GM12878 (cell line): ENCODE results near the gene PAK5. TPM values are rescaled to one million over a fixed set of nuclear protein-coding genes. Genes with fewer than 3 reads are reported as not detected.

ENCODE experiments used
- ASH2L ChIP-seq: fragments of 300-600, 200-600 bp; sonication (generic); IDR thresholded peaks from 2 replicates; pipeline ENCODE4 v1.6.1; 2017; ENCODE audit warnings: low read depth, mild to moderate bottlenecking, borderline replicate concordance
- CBX5 ChIP-seq: sonication (generic); IDR thresholded peaks from 2 replicates; pipeline ENCODE4 v1.6.1; 2016; ENCODE audit warnings: low read depth, moderate library complexity, mild to moderate bottlenecking, inconsistent platforms
- GABPA ChIP-seq: IDR thresholded peaks from 2 replicates; pipeline ENCODE4 v1.6.1; 2014; ENCODE audit warnings: antibody characterized with exemption, low read depth, mild to moderate bottlenecking, inconsistent platforms
- GATAD2B ChIP-seq: fragments of 450-650 bp; conservative IDR thresholded peaks from 2 replicates; pipeline ENCODE4 v1.6.1; 2017; ENCODE audit warnings: low read depth, mild to moderate bottlenecking, moderate library complexity
- KDM1A ChIP-seq: fragments of 200-600 bp; sonication (generic); IDR thresholded peaks from 2 replicates; pipeline ENCODE4 v1.6.1; 2016; ENCODE audit warnings: borderline replicate concordance
- KLF5 ChIP-seq: fragments of 450-650 bp; IDR thresholded peaks from 2 replicates; pipeline ENCODE4 v1.6.1; 2014; ENCODE audit warnings: mild to moderate bottlenecking; ENCODE audit not compliant: partially characterized antibody
- MEF2A ChIP-seq: IDR thresholded peaks from 2 replicates; pipeline ENCODE4 v1.6.1; 2011; ENCODE audit warnings: low read depth, mild to moderate bottlenecking, low read length, moderate library complexity; ENCODE audit not compliant: insufficient read depth
- MTA3 ChIP-seq: IDR thresholded peaks from 2 replicates; pipeline ENCODE4 v1.6.1; 2012; ENCODE audit warnings: low read length, inconsistent platforms, borderline replicate concordance
- MXI1 ChIP-seq: fragments of 150-350 bp; IDR thresholded peaks from 2 replicates; pipeline ENCODE4 v1.6.1; 2011; ENCODE audit warnings: low read depth, mild to moderate bottlenecking, inconsistent platforms, low read length, improper control_type of control experiment
- MYB ChIP-seq: fragments of 150-350 bp; IDR thresholded peaks from 2 replicates; pipeline ENCODE4 v1.6.1; 2014; ENCODE audit warnings: mild to moderate bottlenecking, low read depth, low read length, borderline replicate concordance
- NR2C2 ChIP-seq: IDR thresholded peaks from 2 replicates; pipeline ENCODE4 v1.6.1; 2011; ENCODE audit warnings: borderline replicate concordance, low read depth; ENCODE audit not compliant: control insufficient read depth, insufficient read length
- POU2F2 ChIP-seq: IDR thresholded peaks from 3 replicates; pipeline ENCODE4 v1.6.1; 2011; ENCODE audit warnings: low read depth, mild to moderate bottlenecking, low read length, borderline replicate concordance
- RAD51 ChIP-seq: fragments of 450-650 bp; IDR thresholded peaks from 2 replicates; pipeline ENCODE4 v1.6.1; 2016; ENCODE audit warnings: moderate library complexity, mild to moderate bottlenecking, inconsistent platforms
- SP1 ChIP-seq: IDR thresholded peaks from one replicate; pipeline ENCODE4 v1.6.1; 2011; ENCODE audit warnings: low read depth, low read length
- SRF ChIP-seq, 2 experiments: IDR thresholded peaks; 2 replicates each; pipeline ENCODE4 v1.6.1; 2011; ENCODE audit warnings: low read depth in 2 of 2, low read length in 2 of 2, mild to moderate bottlenecking in 1 of 2, moderate library complexity in 1 of 2
- SUPT20H ChIP-seq: IDR thresholded peaks from 2 replicates; pipeline ENCODE4 v1.6.1; 2011; ENCODE audit warnings: low read depth, mild to moderate bottlenecking, low read length, moderate library complexity, borderline replicate concordance; ENCODE audit not compliant: control insufficient read depth
- TARDBP ChIP-seq: IDR thresholded peaks from 2 replicates; pipeline ENCODE4 v1.6.1; 2016; ENCODE audit warnings: borderline replicate concordance
- TCF7 ChIP-seq: IDR thresholded peaks from 2 replicates; pipeline ENCODE4 v1.6.1; 2014; ENCODE audit warnings: antibody characterized with exemption, borderline replicate concordance
- ZNF622 ChIP-seq: fragments of 450-650 bp; IDR thresholded peaks from 2 replicates; pipeline ENCODE4 v1.6.1; 2017; ENCODE audit warnings: mild to moderate bottlenecking, inconsistent platforms
- polyA plus RNA-seq, 11 experiments: library from polyadenylated mRNA; depleted of rRNA in 4 of 11; unstranded in 6 of 11; stranded (reverse) in 5 of 11; fragments of >200 nt; fragmentation: Nextera tagmentation in 4 of 11; fragmentation: Illumina TruSeq in 1 of 11; extraction: Ambion mirVana in 4 of 11; extraction: Trizol in 1 of 11; gene quantifications; 1 replicate in 1 of 11; 2 replicates in 10 of 11; pipeline versions ENCODE4 v1.2.1 to v1.2.3, GENCODE V29; 2011 to 2016; ENCODE audit warnings: inconsistent platforms in 2 of 11, missing spikeins in 2 of 11, low read depth in 1 of 11
- total RNA-seq, 4 experiments: library from RNA; depleted of rRNA in 3 of 4; stranded (reverse); fragments of >200 nt in 3 of 4; fragmentation: Illumina TruSeq in 1 of 4; extraction: Trizol in 1 of 4; gene quantifications; 2 replicates each; pipeline versions ENCODE4 v1.2.1 to v1.2.3, GENCODE V29; 2013 to 2021
- TF ChIP-seq, protein P1 (sequence below): fragments of 450-650 bp; IDR thresholded peaks from 2 replicates; pipeline ENCODE4 v1.6.1; 2016; ENCODE audit warnings: mild to moderate bottlenecking
- TF ChIP-seq, protein P2 (sequence below): fragments of 450-650 bp; IDR thresholded peaks from 2 replicates; pipeline ENCODE4 v1.6.1; 2016; ENCODE audit warnings: mild to moderate bottlenecking
- TF ChIP-seq, protein P3 (sequence below): IDR thresholded peaks from 2 replicates; pipeline ENCODE4 v1.6.1; 2011; ENCODE audit warnings: low read depth, mild to moderate bottlenecking, low read length, moderate library complexity, borderline replicate concordance; ENCODE audit errors: extremely low read depth
- TF ChIP-seq, protein P4 (sequence below): IDR thresholded peaks from 2 replicates; pipeline ENCODE4 v1.6.1; 2011; ENCODE audit warnings: borderline replicate concordance, low read depth, mild to moderate bottlenecking, moderate library complexity, mixed read lengths, low read length; ENCODE audit not compliant: insufficient read depth; ENCODE audit errors: extremely low read length
- TF ChIP-seq, protein P5 (sequence below): fragments of 450-650 bp; IDR thresholded peaks from 2 replicates; pipeline ENCODE4 v1.6.1; 2017; ENCODE audit warnings: antibody characterized with exemption, mild to moderate bottlenecking, moderate library complexity

PAK5 gene
- total and polyA plus RNA-seq, 10 of the 15 experiments (the other 5 are each of a cell fraction or from before 2014, with no cell fraction given) = not detected

DNA sequence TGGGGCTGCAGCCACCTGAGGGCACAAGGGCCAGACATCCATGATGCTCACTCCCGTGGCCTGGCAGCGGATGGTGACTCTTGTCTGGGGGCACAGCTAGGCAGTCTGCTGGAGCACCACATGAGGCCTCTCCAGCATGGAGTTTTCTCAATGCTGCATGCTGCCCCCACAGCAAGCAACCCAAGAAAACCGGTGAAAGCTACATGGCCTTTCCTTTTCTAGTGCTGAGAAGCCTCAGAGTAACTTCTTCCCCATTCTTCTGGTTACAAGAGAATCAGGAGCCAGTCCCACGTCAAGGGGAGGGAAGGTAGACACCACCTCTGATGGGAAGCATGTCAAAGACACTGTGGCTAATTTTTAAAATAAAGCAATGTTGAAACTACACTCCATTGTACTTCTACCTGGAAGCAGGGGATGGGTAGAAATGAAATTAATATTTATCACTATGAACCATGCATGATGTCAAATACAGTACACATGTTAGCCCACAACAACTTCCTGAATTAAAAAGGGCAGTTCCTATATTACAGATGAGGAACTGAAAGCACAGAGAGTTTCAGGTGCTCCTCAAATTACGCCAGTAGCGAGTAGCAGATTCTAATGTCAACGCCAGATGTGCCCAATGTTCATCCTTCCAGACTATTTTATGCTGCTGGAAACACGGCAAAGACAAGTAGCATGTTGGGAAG lies 223.0 kb downstream of the PAK5 start (continued):
- TF ChIP-seq GATAD2B = no peak
- no peak for TF ChIP-seq SRF (IDR thresholded peaks at IDR 0.05; ENCODE audit: low read depth in 2 of 2, low read length in 2 of 2)
- no peak for TF ChIP-seq RAD51
- no peak for TF ChIP-seq ZNF622
- TF ChIP-seq POU2F2 = 0 out of 3 replicates have a peak, but pooled peaks have one; percentile 8
- no peak for TF ChIP-seq SUPT20H
- no peak for TF ChIP-seq SP1
- peak; percentile 40; the same call in 1 of the 2 replicates for TF ChIP-seq GABPA
- TF ChIP-seq, protein P1, sequence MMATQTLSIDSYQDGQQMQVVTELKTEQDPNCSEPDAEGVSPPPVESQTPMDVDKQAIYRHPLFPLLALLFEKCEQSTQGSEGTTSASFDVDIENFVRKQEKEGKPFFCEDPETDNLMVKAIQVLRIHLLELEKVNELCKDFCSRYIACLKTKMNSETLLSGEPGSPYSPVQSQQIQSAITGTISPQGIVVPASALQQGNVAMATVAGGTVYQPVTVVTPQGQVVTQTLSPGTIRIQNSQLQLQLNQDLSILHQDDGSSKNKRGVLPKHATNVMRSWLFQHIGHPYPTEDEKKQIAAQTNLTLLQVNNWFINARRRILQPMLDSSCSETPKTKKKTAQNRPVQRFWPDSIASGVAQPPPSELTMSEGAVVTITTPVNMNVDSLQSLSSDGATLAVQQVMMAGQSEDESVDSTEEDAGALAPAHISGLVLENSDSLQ = peak; percentile 26; the same call in 1 of the 2 replicates
- 0 out of 2 replicates have a peak, but pooled peaks have one; percentile 35 for TF ChIP-seq MEF2A
- no peak for TF ChIP-seq KDM1A
- TF ChIP-seq KLF5 = no peak
- TF ChIP-seq, protein P2, sequence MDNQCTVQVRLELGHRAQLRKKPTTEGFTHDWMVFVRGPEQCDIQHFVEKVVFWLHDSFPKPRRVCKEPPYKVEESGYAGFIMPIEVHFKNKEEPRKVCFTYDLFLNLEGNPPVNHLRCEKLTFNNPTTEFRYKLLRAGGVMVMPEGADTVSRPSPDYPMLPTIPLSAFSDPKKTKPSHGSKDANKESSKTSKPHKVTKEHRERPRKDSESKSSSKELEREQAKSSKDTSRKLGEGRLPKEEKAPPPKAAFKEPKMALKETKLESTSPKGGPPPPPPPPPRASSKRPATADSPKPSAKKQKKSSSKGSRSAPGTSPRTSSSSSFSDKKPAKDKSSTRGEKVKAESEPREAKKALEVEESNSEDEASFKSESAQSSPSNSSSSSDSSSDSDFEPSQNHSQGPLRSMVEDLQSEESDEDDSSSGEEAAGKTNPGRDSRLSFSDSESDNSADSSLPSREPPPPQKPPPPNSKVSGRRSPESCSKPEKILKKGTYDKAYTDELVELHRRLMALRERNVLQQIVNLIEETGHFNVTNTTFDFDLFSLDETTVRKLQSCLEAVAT = no peak
- no peak for TF ChIP-seq ASH2L
- TF ChIP-seq, protein P3, sequence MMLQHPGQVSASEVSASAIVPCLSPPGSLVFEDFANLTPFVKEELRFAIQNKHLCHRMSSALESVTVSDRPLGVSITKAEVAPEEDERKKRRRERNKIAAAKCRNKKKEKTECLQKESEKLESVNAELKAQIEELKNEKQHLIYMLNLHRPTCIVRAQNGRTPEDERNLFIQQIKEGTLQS = no peak
- peak; percentile 56; the same call in 1 of the 2 replicates for TF ChIP-seq CBX5
- TF ChIP-seq TARDBP = no peak
- no peak; the same call in 1 of the 2 replicates for TF ChIP-seq MTA3
- TF ChIP-seq, protein P4, sequence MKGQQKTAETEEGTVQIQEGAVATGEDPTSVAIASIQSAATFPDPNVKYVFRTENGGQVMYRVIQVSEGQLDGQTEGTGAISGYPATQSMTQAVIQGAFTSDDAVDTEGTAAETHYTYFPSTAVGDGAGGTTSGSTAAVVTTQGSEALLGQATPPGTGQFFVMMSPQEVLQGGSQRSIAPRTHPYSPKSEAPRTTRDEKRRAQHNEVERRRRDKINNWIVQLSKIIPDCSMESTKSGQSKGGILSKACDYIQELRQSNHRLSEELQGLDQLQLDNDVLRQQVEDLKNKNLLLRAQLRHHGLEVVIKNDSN = no peak
- no peak for TF ChIP-seq TCF7
- TF ChIP-seq MXI1 = no peak
- TF ChIP-seq MYB = no peak
- TF ChIP-seq NR2C2 = no peak
- TF ChIP-seq, protein P5, sequence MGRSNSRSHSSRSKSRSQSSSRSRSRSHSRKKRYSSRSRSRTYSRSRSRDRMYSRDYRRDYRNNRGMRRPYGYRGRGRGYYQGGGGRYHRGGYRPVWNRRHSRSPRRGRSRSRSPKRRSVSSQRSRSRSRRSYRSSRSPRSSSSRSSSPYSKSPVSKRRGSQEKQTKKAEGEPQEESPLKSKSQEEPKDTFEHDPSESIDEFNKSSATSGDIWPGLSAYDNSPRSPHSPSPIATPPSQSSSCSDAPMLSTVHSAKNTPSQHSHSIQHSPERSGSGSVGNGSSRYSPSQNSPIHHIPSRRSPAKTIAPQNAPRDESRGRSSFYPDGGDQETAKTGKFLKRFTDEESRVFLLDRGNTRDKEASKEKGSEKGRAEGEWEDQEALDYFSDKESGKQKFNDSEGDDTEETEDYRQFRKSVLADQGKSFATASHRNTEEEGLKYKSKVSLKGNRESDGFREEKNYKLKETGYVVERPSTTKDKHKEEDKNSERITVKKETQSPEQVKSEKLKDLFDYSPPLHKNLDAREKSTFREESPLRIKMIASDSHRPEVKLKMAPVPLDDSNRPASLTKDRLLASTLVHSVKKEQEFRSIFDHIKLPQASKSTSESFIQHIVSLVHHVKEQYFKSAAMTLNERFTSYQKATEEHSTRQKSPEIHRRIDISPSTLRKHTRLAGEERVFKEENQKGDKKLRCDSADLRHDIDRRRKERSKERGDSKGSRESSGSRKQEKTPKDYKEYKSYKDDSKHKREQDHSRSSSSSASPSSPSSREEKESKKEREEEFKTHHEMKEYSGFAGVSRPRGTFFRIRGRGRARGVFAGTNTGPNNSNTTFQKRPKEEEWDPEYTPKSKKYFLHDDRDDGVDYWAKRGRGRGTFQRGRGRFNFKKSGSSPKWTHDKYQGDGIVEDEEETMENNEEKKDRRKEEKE = no peak
